GM12878 (cell line): ENCODE results near the gene INTS14. TPM values are rescaled to one million over a fixed set of nuclear protein-coding genes. Genes with fewer than 3 reads are reported as not detected.

Experiments
- ATAC-seq: fragments of 200-7000 bp; cut with Tn5 transposase; 3 replicates; pipeline ENCODE4 v1.9.1; 2020; ENCODE audit warnings: mild to moderate bottlenecking, moderate library complexity
- BruUV-seq: library from RNA; stranded (reverse); fragments of 400-500 nt; replicated peaks from 2 replicates; lab custom pipeline; 2021; lab: Mats Ljungman, UMichigan
- CTCF ChIA-PET: fragments of 300-600 bp; sonication (Branson Sonifier 250); formaldehyde crosslinking; extraction: SDS; loops from one replicate; lab custom pipeline; 2021; ENCODE audit warnings: inconsistent platforms; lab: Yijun Ruan, JAX
- POLR2A ChIA-PET: fragments of 350-600 bp; formaldehyde crosslinking; extraction: SDS; loops from one replicate; lab custom pipeline; 2021; ENCODE audit warnings: inconsistent platforms; lab: Charles Lee
- RAD21 ChIA-PET: fragments of 300-600 bp; sonication (Branson Sonifier 250); formaldehyde crosslinking; loops from one replicate; lab custom pipeline; 2023; ENCODE audit warnings: antibody characterized with exemption; ENCODE audit not compliant: unreplicated experiment; lab: Charles Lee
- SMC1A ChIA-PET: fragments of 300-600 bp; sonication (Branson Sonifier 250); formaldehyde crosslinking; loops from one replicate; lab custom pipeline; 2023; ENCODE audit not compliant: unreplicated experiment, uncharacterized antibody; lab: Charles Lee
- DNase-seq: peaks from one replicate; pipeline ENCODE4 v3.0.0-alpha.2; 2011; ENCODE audit warnings: low read depth, low spot score
- FAIRE-seq: peaks from 3 replicates; lab custom pipeline; 2011; peaks lifted over from hg19 to GRCh38; lab: Jason Lieb, UNC
- H2AFZ ChIP-seq: 2 replicates; pipeline ENCODE4 v1.6.0; 2011; ENCODE audit warnings: low read depth, low read length, control low read depth; ENCODE audit not compliant: control insufficient read depth
- H3K27ac ChIP-seq: 2 replicates; pipeline ENCODE4 v1.5.1; 2011; ENCODE audit warnings: control low read depth; ENCODE audit not compliant: control insufficient read depth, insufficient read depth
- H3K27me3 ChIP-seq, 2 experiments: replicated peaks in 1 of 2; 2 replicates each; pipeline versions ENCODE4 v1.6.0 to v1.6.1; 2011; ENCODE audit warnings: low read length in 1 of 2; ENCODE audit not compliant: control insufficient read depth in 2 of 2, insufficient read depth in 2 of 2
- H3K36me3 ChIP-seq, 2 experiments: 2 replicates each; pipeline ENCODE4 v1.5.1; 2011; ENCODE audit warnings: low read length in 1 of 2; ENCODE audit not compliant: control insufficient read depth in 2 of 2, insufficient read depth in 2 of 2
- H3K4me1 ChIP-seq: 2 replicates; pipeline ENCODE4 v1.6.1; 2011; ENCODE audit warnings: mild to moderate bottlenecking, low read length, moderate library complexity, mixed read lengths; ENCODE audit not compliant: control insufficient read depth, insufficient read depth
- H3K4me2 ChIP-seq: 2 replicates; pipeline ENCODE4 v1.6.0; 2011; ENCODE audit warnings: control low read depth; ENCODE audit not compliant: control insufficient read depth, insufficient read depth
- H3K4me3 ChIP-seq: fragments of 200-600 bp; sonication (generic); 2 replicates; pipeline ENCODE4 v1.5.1; 2016
- H3K79me2 ChIP-seq: 2 replicates; pipeline ENCODE4 v1.6.0; 2011; ENCODE audit warnings: low read length; ENCODE audit not compliant: control insufficient read depth, insufficient read depth
- H3K9ac ChIP-seq: 2 replicates; pipeline ENCODE4 v1.8.0; 2011; ENCODE audit warnings: low read length, control low read depth, mixed read lengths; ENCODE audit not compliant: control insufficient read depth, insufficient read depth
- H3K9me3 ChIP-seq: replicated peaks from 3 replicates; pipeline ENCODE4 v1.5.1; 2011; ENCODE audit warnings: mild to moderate bottlenecking, low read length; ENCODE audit not compliant: control insufficient read depth, insufficient read depth
- H4K20me1 ChIP-seq: 2 replicates; pipeline ENCODE4 v1.6.0; 2011; ENCODE audit not compliant: control insufficient read depth, insufficient read depth
- BRCA1 ChIP-seq: IDR thresholded peaks from 2 replicates; pipeline ENCODE4 v1.6.1; 2011; ENCODE audit warnings: low read depth, low read length, improper control_type of control experiment
- E2F8 ChIP-seq: fragments of 450-650 bp; IDR thresholded peaks from 2 replicates; pipeline ENCODE4 v1.6.1; 2018; ENCODE audit warnings: mild to moderate bottlenecking, low read depth, moderate library complexity; ENCODE audit not compliant: partially characterized antibody
- HCFC1 ChIP-seq: fragments of 150-350 bp; IDR thresholded peaks from 2 replicates; pipeline ENCODE4 v1.6.1; 2014; ENCODE audit warnings: low read length
- HSF1 ChIP-seq: fragments of 150-350 bp; IDR thresholded peaks from 2 replicates; pipeline ENCODE4 v1.6.1; 2014; ENCODE audit warnings: mild to moderate bottlenecking, low read depth, low read length
- KDM1A ChIP-seq: fragments of 200-600 bp; sonication (generic); IDR thresholded peaks from 2 replicates; pipeline ENCODE4 v1.6.1; 2016; ENCODE audit warnings: borderline replicate concordance
- MYC ChIP-seq: IDR thresholded peaks from 2 replicates; pipeline ENCODE4 v1.6.1; 2011; ENCODE audit warnings: mild to moderate bottlenecking, low read length, moderate library complexity, inconsistent platforms; ENCODE audit not compliant: insufficient read depth, insufficient replicate concordance, insufficient read length, severe bottlenecking
- ZNF384 ChIP-seq: IDR thresholded peaks from 2 replicates; pipeline ENCODE4 v1.6.1; 2012; ENCODE audit warnings: low read depth, mild to moderate bottlenecking, low read length, improper control_type of control experiment, borderline replicate concordance
- WGBS: methylation state at CpG from one replicate; pipeline ENCODE4 v1.1.6; 2016; ENCODE audit warnings: low lambda C conversion rate; ENCODE audit not compliant: insufficient replicate concordance, insufficient coverage; ENCODE audit errors: missing lambda C conversion rate; 5-methylcytosine and 5-hydroxymethylcytosine counted together
- in situ Hi-C: fragments of 300-500 bp; cut with MboI; formaldehyde crosslinking; loops from 9 replicates; pipeline ENCODE4 v1.14.3; 2018; ENCODE audit warnings: mixed read lengths
- intact Hi-C: fragments of 100-400 bp; cut with micrococcal nuclease; formaldehyde crosslinking; loops from one replicate; pipeline ENCODE4 v1.14.2; 2022; ENCODE audit not compliant: unreplicated experiment
- polyA plus RNA-seq, 11 experiments: library from polyadenylated mRNA; depleted of rRNA in 4 of 11; unstranded in 6 of 11; stranded (reverse) in 5 of 11; fragments of >200 nt; fragmentation: Nextera tagmentation in 4 of 11; fragmentation: Illumina TruSeq in 1 of 11; extraction: Ambion mirVana in 4 of 11; extraction: Trizol in 1 of 11; gene quantifications; 1 replicate in 1 of 11; 2 replicates in 10 of 11; pipeline versions ENCODE4 v1.2.1 to v1.2.3, GENCODE V29; 2011 to 2016; ENCODE audit warnings: inconsistent platforms in 2 of 11, missing spikeins in 2 of 11, low read depth in 1 of 11
- total RNA-seq, 4 experiments: library from RNA; depleted of rRNA in 3 of 4; stranded (reverse); fragments of >200 nt in 3 of 4; fragmentation: Illumina TruSeq in 1 of 4; extraction: Trizol in 1 of 4; gene quantifications; 2 replicates each; pipeline versions ENCODE4 v1.2.1 to v1.2.3, GENCODE V29; 2013 to 2021
- TF ChIP-seq, protein P1 (sequence below): fragments of 450-650 bp; IDR thresholded peaks from 2 replicates; pipeline ENCODE4 v1.6.1; 2017; ENCODE audit warnings: mild to moderate bottlenecking, moderate library complexity

INTS14 gene
- total and polyA plus RNA-seq, 10 of the 15 experiments (the other 5 are each of a cell fraction or from before 2014, with no cell fraction given): 36.8 to 76.9 (median 47.7) TPM

GRCh38 chr15:65629548-65629947 is 18.6 kb upstream of the INTS14 start:
- H2AFZ ChIP-seq: no peak overlapping the region
- RAD21 ChIA-PET: no interaction called here
- no peak for ATAC-seq
- intact Hi-C loops: no loop called here
- H3K4me3 ChIP-seq: no peak overlapping the region
- no peak for TF ChIP-seq HCFC1
- no peak for TF ChIP-seq HSF1
- TF ChIP-seq, all 136 proteins: peak for 0
- DNase-seq: no peak
- ChIA-PET POLR2A (no interaction called here), CTCF (interaction anchor here (0.5 to 15.8 kb wide), 9 partner anchors 9 to 207 kb away, joined by 3 to 192 read pairs (median 4); partner anchors contain the start of gene INTS14), SMC1A (interaction anchor here (1.0 to 1.5 kb wide), 4 partner anchors 9 to 20 kb away, joined by 3 to 5 read pairs (median 4); no protein-coding TSS in a partner anchor)
- no peak overlapping the region for H3K9ac ChIP-seq
- FAIRE-seq: no peak
- H3K9me3 ChIP-seq: no peaks in the 10 kb centered on the region
- 97% methylated on average over 3 of the region's 3 CpGs for whole genome bisulfite sequencing
- no peaks in the 10 kb centered on the region for H3K36me3 ChIP-seq
- no TSS peak for BruUV-seq
- no peaks in the 10 kb centered on the region for H3K79me2 ChIP-seq
- peaks cover 16% of the 10 kb centered on the region for H3K4me1 ChIP-seq
- no peaks in the 10 kb centered on the region for H3K27me3 ChIP-seq
- no peak overlapping the region for H3K27ac ChIP-seq
- H3K4me2 ChIP-seq: no peak overlapping the region
- in situ Hi-C loops: no loop called here
- H4K20me1 ChIP-seq: no peaks in the 10 kb centered on the region

DNA sequence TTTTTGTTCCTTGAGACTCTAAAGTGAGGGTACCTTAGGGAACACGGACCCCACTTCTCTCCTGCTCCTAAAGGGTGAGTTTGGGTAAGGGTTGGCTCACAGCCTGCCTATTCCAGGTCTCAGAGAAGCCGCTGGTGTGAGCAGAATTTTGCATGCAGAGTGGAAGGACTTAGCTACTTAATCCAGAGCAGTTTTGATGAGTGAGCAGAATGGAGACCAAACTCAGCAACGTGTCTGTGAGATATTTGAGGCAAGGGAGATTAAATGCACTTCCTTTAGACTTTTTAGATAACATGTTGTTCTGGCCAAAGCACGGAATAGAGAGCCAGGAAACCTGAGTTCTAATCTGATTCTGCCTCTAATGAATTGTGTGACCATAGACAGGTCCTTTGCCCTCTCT is 15.9 kb upstream of the INTS14 start:
- in situ Hi-C loops: no loop called here
- intact Hi-C loops: no loop called here
- RAD21 ChIA-PET: no interaction called here
- Histone ChIP-seq H3K27me3 (no peaks in the 10 kb centered on the region), H3K36me3 (no peaks in the 10 kb centered on the region), H3K9ac (no peak overlapping the region), H4K20me1 (no peaks in the 10 kb centered on the region), H2AFZ (no peak overlapping the region), H3K79me2 (no peaks in the 10 kb centered on the region), H3K4me2 (no peak overlapping the region), H3K9me3 (no peaks in the 10 kb centered on the region), H3K27ac (no peak overlapping the region), H3K4me3 (no peak overlapping the region), H3K4me1 (peaks cover 11% of the 10 kb centered on the region)
- DNase-seq (no peak), FAIRE-seq (no peak), ATAC-seq (no peak)
- SMC1A ChIA-PET: no interaction called here
- POLR2A ChIA-PET: no interaction called here
- CTCF ChIA-PET: interaction anchor here (0.6 to 1.1 kb wide), 2 partner anchors 12 to 907 kb away, joined by 3 read pairs; no protein-coding TSS in a partner anchor
- BruUV-seq: TSS peak; percentile 22
- WGBS: 42% methylated on average over 4 of the region's 4 CpGs
- TF ChIP-seq ZNF384: no peak
- no peak for TF ChIP-seq KDM1A
- TF ChIP-seq MYC: no peak
- TF ChIP-seq, protein P1, sequence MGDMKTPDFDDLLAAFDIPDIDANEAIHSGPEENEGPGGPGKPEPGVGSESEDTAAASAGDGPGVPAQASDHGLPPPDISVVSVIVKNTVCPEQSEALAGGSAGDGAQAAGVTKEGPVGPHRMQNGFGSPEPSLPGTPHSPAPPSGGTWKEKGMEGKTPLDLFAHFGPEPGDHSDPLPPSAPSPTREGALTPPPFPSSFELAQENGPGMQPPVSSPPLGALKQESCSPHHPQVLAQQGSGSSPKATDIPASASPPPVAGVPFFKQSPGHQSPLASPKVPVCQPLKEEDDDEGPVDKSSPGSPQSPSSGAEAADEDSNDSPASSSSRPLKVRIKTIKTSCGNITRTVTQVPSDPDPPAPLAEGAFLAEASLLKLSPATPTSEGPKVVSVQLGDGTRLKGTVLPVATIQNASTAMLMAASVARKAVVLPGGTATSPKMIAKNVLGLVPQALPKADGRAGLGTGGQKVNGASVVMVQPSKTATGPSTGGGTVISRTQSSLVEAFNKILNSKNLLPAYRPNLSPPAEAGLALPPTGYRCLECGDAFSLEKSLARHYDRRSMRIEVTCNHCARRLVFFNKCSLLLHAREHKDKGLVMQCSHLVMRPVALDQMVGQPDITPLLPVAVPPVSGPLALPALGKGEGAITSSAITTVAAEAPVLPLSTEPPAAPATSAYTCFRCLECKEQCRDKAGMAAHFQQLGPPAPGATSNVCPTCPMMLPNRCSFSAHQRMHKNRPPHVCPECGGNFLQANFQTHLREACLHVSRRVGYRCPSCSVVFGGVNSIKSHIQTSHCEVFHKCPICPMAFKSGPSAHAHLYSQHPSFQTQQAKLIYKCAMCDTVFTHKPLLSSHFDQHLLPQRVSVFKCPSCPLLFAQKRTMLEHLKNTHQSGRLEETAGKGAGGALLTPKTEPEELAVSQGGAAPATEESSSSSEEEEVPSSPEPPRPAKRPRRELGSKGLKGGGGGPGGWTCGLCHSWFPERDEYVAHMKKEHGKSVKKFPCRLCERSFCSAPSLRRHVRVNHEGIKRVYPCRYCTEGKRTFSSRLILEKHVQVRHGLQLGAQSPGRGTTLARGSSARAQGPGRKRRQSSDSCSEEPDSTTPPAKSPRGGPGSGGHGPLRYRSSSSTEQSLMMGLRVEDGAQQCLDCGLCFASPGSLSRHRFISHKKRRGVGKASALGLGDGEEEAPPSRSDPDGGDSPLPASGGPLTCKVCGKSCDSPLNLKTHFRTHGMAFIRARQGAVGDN: no peak
- no peak for TF ChIP-seq BRCA1
- no peak for TF ChIP-seq E2F8
